K562 (cell line): ENCODE data around the gene TRPM2.

ENCODE experiments used
- BRCA1 ChIP-seq, 2 experiments: fragments of 450-650 bp in 1 of 2; sonication (generic) in 1 of 2; formaldehyde crosslinking in 1 of 2; IDR thresholded peaks; 2 replicates each; pipeline versions ENCODE4 v1.5.0 to v1.6.1; 2017 to 2020; ENCODE audit warnings: mild to moderate bottlenecking in 1 of 2, missing genetic modification reagents in 1 of 2
- CHD2 ChIP-seq: IDR thresholded peaks from 2 replicates; pipeline ENCODE4 v1.6.1; 2011; ENCODE audit warnings: low read depth, low read length
- POLR2A ChIP-seq: fragments of 450-650 bp; conservative IDR thresholded peaks from 2 replicates; pipeline ENCODE4 v1.6.1; 2016
- ZFP30 ChIP-seq: fragments of 250-450 bp; sonication (Bioruptor Pico); IDR thresholded peaks from 2 replicates; pipeline ENCODE4 v1.8.0; 2022; ENCODE audit warnings: moderate library complexity, mild to moderate bottlenecking, inconsistent platforms, borderline replicate concordance

GRCh38 chr21:44379515-44379848, 26.1 kb downstream of the TRPM2 start:
- TF ChIP-seq ZFP30 (CRISPR knock-in tag) (no peak), CHD2 (no peak), POLR2A (no peak), BRCA1 (IDR thresholded peaks at IDR 0.05) (no peak), BRCA1 (CRISPR knock-in tag; IDR thresholded peaks at IDR 0.05) (no peak)
